Measurements from ENCODE around the gene KLK1.

The KLK1 gene

DNA sequence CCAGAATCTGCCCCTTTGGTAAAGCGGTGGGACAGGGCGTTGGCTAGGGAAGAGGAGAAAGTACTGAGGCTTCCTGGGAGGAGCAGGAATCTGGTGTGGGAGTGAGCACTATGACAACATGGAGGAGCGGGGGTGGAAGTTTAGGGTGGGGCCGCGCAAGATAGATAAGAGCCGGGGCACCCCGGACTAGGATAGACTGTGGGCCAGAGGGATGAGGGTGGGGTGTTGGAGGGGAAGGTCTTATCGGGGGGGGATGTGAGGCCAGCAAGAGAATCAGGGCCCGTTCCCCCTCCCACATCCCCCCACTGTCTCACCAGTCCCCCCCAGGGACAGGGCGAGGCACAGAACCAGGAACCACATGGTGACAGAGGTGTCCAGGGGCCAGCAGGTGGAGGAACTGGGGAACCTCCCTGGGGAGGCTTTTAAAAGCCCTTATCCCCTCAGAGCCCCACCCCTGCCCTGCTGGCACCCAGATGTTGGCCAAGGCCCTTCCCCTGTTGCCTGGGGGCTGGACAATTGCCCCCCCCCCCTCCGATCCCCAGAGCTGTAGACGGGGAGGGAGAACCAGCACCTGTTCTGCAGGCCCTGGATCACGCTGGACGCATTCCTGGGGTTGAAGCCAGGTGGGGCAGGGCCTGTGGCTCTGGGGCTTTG, at the start of gene KLK1:
Gene KLK1 (minus strand): TSS at position 399 of the 654 bp plus-strand sequence. CDS start 39 bp downstream, at position 360.
- no peak for DNase-seq (ENCODE audit: low spot score)

DNA sequence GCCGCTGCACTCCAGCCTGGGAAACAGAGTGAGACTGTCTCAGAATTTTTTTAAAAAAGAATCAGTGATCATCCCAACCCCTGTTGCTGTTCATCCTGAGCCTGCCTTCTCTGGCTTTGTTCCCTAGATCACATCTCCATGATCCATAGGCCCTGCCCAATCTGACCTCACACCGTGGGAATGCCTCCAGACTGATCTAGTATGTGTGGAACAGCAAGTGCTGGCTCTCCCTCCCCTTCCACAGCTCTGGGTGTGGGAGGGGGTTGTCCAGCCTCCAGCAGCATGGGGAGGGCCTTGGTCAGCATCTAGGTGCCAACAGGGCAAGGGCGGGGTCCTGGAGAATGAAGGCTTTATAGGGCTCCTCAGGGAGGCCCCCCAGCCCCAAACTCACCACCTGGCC, 49.5 kb upstream of the KLK1 start, which contains the start of gene KLK2:
Gene KLK2 (plus strand): TSS at position 384 of the 400 bp plus-strand sequence. CDS start 35 bp downstream, outside the sequence.
- no peak for DNase-seq (ENCODE audit: low spot score)

GRCh38 chr19:50870417-50871089, 47.0 kb upstream of the KLK1 start:
- no peak for DNase-seq (ENCODE audit: low spot score)

GRCh38 chr19:50869479-50869878, 45.9 kb upstream of the KLK1 start:
- no peak for DNase-seq (ENCODE audit: low spot score)

GRCh38 chr19:50861496-50862286, 38.1 kb upstream of the KLK1 start:
- no peak for DNase-seq (ENCODE audit: low spot score)

GRCh38 chr19:50861010-50861409, 37.4 kb upstream of the KLK1 start:
- DNase-seq (ENCODE audit: low spot score) = no peak

DNA sequence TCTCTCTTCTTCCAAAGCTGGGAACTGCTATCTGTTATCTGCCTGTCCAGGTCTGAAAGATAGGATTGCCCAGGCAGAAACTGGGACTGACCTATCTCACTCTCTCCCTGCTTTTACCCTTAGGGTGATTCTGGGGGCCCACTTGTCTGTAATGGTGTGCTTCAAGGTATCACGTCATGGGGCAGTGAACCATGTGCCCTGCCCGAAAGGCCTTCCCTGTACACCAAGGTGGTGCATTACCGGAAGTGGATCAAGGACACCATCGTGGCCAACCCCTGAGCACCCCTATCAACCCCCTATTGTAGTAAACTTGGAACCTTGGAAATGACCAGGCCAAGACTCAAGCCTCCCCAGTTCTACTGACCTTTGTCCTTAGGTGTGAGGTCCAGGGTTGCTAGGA, 36.3 kb upstream of the KLK1 start:
- no peak for DNase-seq (ENCODE audit: low spot score)

GRCh38 chr19:50858886-50859285, 35.3 kb upstream of the KLK1 start:
- DNase-seq (ENCODE audit: low spot score) = no peak

DNA sequence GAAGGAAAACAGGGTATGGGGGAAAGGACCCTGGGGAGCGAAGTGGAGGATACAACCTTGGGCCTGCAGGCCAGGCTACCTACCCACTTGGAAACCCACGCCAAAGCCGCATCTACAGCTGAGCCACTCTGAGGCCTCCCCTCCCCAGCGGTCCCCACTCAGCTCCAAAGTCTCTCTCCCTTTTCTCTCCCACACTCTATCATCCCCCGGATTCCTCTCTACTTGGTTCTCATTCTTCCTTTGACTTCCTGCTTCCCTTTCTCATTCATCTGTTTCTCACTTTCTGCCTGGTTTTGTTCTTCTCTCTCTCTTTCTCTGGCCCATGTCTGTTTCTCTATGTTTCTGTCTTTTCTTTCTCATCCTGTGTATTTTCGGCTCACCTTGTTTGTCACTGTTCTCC, 33.8 kb upstream of the KLK1 start:
- no peak for DNase-seq (ENCODE audit: low spot score)

DNA sequence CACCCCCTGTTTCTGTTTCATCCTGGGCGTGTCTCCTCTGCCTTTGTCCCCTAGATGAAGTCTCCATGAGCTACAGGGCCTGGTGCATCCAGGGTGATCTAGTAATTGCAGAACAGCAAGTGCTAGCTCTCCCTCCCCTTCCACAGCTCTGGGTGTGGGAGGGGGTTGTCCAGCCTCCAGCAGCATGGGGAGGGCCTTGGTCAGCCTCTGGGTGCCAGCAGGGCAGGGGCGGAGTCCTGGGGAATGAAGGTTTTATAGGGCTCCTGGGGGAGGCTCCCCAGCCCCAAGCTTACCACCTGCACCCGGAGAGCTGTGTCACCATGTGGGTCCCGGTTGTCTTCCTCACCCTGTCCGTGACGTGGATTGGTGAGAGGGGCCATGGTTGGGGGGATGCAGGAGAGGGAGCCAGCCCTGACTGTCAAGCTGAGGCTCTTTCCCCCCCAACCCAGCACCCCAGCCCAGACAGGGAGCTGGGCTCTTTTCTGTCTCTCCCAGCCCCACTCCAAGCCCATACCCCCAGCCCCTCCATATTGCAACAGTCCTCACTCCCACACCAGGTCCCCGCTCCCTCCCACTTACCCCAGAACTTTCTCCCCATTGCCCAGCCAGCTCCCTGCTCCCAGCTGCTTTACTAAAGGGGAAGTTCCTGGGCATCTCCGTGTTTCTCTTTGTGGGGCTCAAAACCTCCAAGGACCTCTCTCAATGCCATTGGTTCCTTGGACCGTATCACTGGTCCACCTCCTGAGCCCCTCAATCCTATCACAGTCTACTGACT, 31.2 kb upstream of the KLK1 start, which contains the start of gene KLK3:
Gene KLK3 (plus strand): TSS at position 280 of the 775 bp plus-strand sequence. CDS start 41 bp downstream, at position 321.
- DNase-seq (ENCODE audit: low spot score) = no peak

DNA sequence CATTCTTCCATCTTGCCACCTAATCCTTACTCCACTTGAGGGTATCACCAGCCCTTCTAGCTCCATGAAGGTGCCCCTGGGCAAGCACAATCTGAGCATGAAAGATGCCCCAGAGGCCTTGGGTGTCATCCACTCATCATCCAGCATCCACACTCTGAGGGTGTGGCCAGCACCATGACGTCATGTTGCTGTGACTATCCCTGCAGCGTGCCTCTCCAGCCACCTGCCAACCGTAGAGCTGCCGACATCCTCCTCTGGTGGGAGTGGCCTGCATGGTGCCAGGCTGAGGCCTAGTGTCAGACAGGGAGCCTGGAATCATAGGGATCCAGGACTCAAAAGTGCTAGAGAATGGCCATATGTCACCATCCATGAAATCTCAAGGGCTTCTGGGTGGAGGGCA, 28.0 kb upstream of the KLK1 start:
- DNase-seq (ENCODE audit: low spot score) = no peak

DNA sequence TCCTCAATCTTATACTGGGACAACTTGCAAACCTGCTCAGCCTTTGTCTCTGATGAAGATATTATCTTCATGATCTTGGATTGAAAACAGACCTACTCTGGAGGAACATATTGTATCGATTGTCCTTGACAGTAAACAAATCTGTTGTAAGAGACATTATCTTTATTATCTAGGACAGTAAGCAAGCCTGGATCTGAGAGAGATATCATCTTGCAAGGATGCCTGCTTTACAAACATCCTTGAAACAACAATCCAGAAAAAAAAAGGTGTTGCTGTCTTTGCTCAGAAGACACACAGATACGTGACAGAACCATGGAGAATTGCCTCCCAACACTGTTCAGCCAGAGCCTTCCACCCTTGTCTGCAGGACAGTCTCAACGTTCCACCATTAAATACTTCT, 27.2 kb upstream of the KLK1 start:
- DNase-seq (ENCODE audit: low spot score) = no peak

DNA sequence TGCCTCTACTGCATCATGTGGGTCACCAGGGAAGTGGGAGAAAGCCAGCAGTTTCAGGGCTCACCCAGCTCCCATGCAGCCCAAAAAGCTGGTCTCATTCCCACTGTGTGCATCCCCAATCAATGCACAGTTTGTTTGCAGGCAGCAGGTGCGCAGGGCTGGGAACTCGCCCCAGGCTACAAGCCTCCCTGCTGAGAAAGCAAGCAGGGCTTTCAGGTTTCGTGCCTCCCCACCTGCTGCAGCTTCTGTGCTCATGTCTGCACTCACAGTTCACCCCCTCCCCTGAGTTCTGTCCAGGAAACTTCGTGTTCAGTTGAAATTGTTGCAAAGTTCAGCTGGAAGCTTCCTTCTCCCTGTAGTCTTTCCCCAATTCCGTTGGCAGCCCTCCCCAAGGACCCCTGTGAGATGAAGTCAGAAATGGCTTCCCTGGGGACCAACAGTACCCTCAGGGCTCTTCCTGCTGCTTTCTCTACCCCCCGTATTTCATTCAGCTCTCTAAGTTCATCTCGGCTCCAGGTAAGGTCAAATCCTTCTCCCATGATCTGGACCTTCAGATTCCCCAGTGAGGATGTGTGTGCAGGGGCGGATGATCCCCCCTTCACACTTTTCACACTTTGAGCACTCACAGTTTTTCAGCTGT, 20.8 kb upstream of the KLK1 start:
- no peak for DNase-seq (ENCODE audit: low spot score)

DNA sequence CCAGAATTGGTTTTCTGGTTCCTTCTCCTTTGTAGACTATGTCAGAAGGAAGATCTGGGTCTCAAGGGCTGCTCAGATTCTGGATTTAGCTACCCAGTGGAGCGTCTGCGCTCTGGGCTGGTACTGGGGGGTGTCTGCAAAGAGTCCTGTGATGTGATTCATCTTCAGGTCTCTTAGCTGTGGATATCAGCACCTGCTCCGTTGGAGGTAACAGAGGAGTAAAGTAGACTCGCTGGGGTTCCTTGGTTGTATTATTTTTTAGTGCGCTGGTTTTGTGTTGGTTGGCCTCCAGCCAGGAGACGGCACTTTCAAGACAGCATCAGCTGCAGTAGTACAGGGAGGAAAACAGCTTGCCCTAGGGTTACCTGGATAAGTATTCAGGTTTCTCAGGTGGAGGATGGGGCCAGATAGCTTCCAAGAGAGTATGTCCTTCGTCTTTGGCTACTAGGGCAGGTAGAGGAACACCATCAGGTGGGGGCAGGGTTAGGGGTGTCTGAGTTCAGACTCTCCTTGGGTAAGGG, 20.2 kb upstream of the KLK1 start:
- DNase-seq (ENCODE audit: low spot score) = no peak

DNA sequence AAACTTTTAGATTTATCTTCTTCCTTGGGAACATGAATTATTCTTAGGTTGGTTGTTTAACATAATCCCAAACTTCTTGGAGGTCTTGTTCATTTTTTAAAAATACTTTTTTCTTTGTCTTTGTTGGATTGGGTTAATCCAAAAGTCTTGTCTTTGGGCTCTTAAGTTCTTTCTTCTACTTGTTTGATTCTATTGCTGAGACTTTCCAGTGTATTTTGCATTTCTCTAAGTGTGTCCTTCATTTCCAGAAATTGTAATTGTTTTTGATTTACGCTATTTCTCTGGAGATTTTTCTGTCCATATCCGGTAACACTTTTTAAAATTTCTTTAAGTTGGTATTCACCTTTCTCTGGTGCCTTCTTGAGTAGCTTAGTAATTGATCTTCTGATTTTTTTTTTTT, 19.6 kb upstream of the KLK1 start:
- DNase-seq (ENCODE audit: low spot score) = no peak

GRCh38 chr19:50842130-50842529, 18.5 kb upstream of the KLK1 start:
- no peak for DNase-seq (ENCODE audit: low spot score)

- no peak for DNase-seq (ENCODE audit: low spot score)
Observed at GRCh38 chr19:50839712-50840655, 16.4 kb upstream of the KLK1 start.

DNA sequence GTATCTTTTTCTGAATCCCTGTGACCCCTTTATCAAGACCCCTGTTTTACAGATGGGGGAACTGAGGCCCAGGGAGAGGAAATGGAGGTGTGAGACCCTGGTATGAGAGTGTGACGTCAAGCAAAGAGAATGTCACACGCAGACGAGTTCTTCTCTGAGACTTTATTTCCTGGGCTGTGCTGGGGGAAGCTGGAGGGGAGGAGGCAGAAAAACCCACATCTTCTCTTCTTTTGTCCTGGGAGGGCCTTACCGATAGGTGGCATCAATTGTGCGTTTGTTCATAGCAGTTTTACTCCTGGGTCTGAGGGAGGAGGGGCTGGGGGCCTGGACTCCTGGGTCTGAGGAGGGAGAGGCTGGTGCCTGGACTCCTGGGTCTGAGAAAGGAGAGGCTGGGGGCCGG, 14.7 kb upstream of the KLK1 start:
- DNase-seq (ENCODE audit: low spot score) = peak; percentile 59

DNA sequence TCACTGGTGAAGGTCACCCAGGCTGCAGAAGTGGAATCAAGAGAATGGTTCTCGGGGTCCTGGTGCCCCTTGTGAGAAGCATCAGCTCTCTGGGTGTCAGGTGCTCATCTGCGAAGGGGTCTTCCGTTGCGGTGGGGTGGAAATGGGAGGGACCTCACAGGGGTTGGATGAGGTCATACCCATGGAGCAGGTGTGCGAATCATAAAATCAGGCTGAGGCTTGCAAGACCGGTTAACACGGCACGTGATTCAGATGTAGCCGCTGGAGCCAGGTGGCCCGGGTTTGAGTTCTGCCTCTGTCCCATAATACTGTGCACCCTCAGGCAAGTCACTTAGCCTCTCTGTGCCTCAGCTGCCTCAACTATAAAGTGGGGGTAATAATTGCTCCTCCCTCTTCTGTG, 13.7 kb upstream of the KLK1 start:
- peak; percentile 49 for DNase-seq (ENCODE audit: low spot score)

- no peak for DNase-seq (ENCODE audit: low spot score)
Observed at GRCh38 chr19:50836543-50837195, 13.1 kb upstream of the KLK1 start.

Measured in NAMALWA (cell line).